ENCODE results near the gene ATF5. TPM values are rescaled to one million over a fixed set of nuclear protein-coding genes. Genes with fewer than 3 reads are reported as not detected.
A peak's percentile ranks its signal among the peaks of the same experiment; 100 is the strongest.

ATF5 gene
- polyA plus RNA-seq, 3 donors, result 5.8 to 22.1 (median 6.0) TPM

- Histone ChIP-seq H4K20me1 (ENCODE audit: insufficient read depth, low read length) (no peaks in the 10 kb centered on the region), H3K4me1 (ENCODE audit: control insufficient read depth in 1 of 2, insufficient read depth in 2 of 2, low read length in 2 of 2) (peaks cover 49 to 53% of the 10 kb centered on the region in 2 donors), H2AFZ (ENCODE audit: insufficient read depth, low read depth, low read length, poor library complexity, severe bottlenecking) (no peak overlapping the region), H3K9ac (ENCODE audit: insufficient read depth, low read length, poor library complexity, severe bottlenecking) (peak overlapping the region; percentile 25), H3K4me3 (replicated peaks in 1 of 3; ENCODE audit: low read depth in 2 of 3, low read length in 3 of 3) (peak overlapping the region in 2 of 3 experiments; percentile 3 to 47), H3K36me3 (replicated peaks in 1 of 2; ENCODE audit: control insufficient read depth in 1 of 2, insufficient read depth in 2 of 2, low read length in 2 of 2) (no peaks in the 10 kb centered on the region), H3K27me3 (ENCODE audit: control insufficient read depth in 2 of 2, insufficient read depth in 2 of 2, low read length in 2 of 2) (no peaks in the 10 kb centered on the region), H3K79me2 (ENCODE audit: insufficient read depth, low read length) (no peaks in the 10 kb centered on the region), H3K9me3 (replicated peaks in 1 of 2; ENCODE audit: control insufficient read depth in 1 of 2, insufficient read depth in 1 of 2, low read length in 2 of 2) (no peaks in the 10 kb centered on the region), H3K27ac (ENCODE audit: low read depth in 1 of 2, low read length in 2 of 2) (peak overlapping the region; percentile 10 to 66), H3K4me2 (replicated peaks; ENCODE audit: extremely low read depth, low read length, poor library complexity, severe bottlenecking) (peak overlapping the region; percentile 66)
- WGBS (ENCODE audit: insufficient coverage), result 8% methylated on average over 10 of the region's 12 CpGs
- Mint-ChIP-seq H3K27ac (peak overlapping the region; percentile 31 to 90 (median 77)), H3K4me3 (peak overlapping the region; percentile 56 to 83), H3K4me1 (peaks cover 58% of the 10 kb centered on the region), H3K9me3 (peaks cover 0 to 1% (median 0%) of the 10 kb centered on the region in 7 donors), H3K36me3 (no peaks in the 10 kb centered on the region), H3K27me3 (ENCODE audit: low read depth in 3 of 3) (peaks cover 6 to 15% (median 11%) of the 10 kb centered on the region in 3 donors)
- DNase-seq, result peak in 2 of 3 donors; percentile 25 to 43
- TF ChIP-seq, protein P1, sequence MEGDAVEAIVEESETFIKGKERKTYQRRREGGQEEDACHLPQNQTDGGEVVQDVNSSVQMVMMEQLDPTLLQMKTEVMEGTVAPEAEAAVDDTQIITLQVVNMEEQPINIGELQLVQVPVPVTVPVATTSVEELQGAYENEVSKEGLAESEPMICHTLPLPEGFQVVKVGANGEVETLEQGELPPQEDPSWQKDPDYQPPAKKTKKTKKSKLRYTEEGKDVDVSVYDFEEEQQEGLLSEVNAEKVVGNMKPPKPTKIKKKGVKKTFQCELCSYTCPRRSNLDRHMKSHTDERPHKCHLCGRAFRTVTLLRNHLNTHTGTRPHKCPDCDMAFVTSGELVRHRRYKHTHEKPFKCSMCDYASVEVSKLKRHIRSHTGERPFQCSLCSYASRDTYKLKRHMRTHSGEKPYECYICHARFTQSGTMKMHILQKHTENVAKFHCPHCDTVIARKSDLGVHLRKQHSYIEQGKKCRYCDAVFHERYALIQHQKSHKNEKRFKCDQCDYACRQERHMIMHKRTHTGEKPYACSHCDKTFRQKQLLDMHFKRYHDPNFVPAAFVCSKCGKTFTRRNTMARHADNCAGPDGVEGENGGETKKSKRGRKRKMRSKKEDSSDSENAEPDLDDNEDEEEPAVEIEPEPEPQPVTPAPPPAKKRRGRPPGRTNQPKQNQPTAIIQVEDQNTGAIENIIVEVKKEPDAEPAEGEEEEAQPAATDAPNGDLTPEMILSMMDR (IDR thresholded peaks at IDR 0.05), result no peak
- intact Hi-C loops (cut with micrococcal nuclease), result no loop called here
Observed at GRCh38 chr19:49954092-49954829, 25.3 kb downstream of the ATF5 start.

DNA sequence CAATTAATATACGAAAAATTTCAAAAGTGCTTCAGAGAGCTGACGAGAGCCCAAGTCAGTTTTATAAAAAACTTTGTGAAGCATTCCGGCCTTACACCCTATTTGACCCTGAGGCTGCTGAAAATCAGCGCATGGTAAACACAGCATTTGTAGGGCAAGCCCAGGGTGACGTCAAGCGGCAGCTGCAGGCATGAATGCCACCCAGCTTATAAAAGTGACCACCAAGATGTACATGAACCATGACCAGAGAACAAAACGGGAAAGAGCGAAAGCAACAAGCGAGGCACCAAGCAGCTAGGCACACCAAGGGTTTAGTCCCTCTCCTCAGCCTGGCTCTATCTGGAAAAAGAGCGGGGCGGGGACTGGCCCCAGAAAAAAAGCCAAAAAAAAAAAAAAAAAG is 25.9 kb downstream of the ATF5 start:
- no peaks in the 10 kb centered on the region for H3K36me3 Mint-ChIP-seq
- Histone ChIP-seq H3K9me3 (replicated peaks in 1 of 2; ENCODE audit: control insufficient read depth in 1 of 2, insufficient read depth in 1 of 2, low read length in 2 of 2) (no peaks in the 10 kb centered on the region), H3K27ac (ENCODE audit: low read depth in 1 of 2, low read length in 2 of 2) (peak overlapping the region in 1 of 2 donors; percentile 66), H2AFZ (ENCODE audit: insufficient read depth, low read depth, low read length, poor library complexity, severe bottlenecking) (no peak overlapping the region), H3K4me2 (replicated peaks; ENCODE audit: extremely low read depth, low read length, poor library complexity, severe bottlenecking) (peak overlapping the region; percentile 66), H3K4me1 (ENCODE audit: control insufficient read depth in 1 of 2, insufficient read depth in 2 of 2, low read length in 2 of 2) (peaks cover 49 to 53% of the 10 kb centered on the region in 2 donors), H3K4me3 (replicated peaks in 1 of 3; ENCODE audit: low read depth in 2 of 3, low read length in 3 of 3) (peak overlapping the region in 1 of 3 experiments; percentile 47), H3K27me3 (ENCODE audit: control insufficient read depth in 2 of 2, insufficient read depth in 2 of 2, low read length in 2 of 2) (no peaks in the 10 kb centered on the region), H3K36me3 (replicated peaks in 1 of 2; ENCODE audit: control insufficient read depth in 1 of 2, insufficient read depth in 2 of 2, low read length in 2 of 2) (no peaks in the 10 kb centered on the region), H4K20me1 (ENCODE audit: insufficient read depth, low read length) (no peaks in the 10 kb centered on the region), H3K9ac (ENCODE audit: insufficient read depth, low read length, poor library complexity, severe bottlenecking) (no peak overlapping the region), H3K79me2 (ENCODE audit: insufficient read depth, low read length) (no peaks in the 10 kb centered on the region)
- peaks cover 6 to 11% (median 10%) of the 10 kb centered on the region in 3 donors for H3K27me3 Mint-ChIP-seq (ENCODE audit: low read depth in 3 of 3)
- peaks cover 56% of the 10 kb centered on the region for H3K4me1 Mint-ChIP-seq
- WGBS (ENCODE audit: insufficient coverage), result 98% methylated on average over 8 of the region's 11 CpGs
- peaks cover 0 to 1% (median 0%) of the 10 kb centered on the region in 7 donors for H3K9me3 Mint-ChIP-seq
- TF ChIP-seq, protein P1 (IDR thresholded peaks at IDR 0.05), result no peak
- H3K27ac Mint-ChIP-seq, result no peak overlapping the region
- peak overlapping the region in 1 of 2 donors; percentile 26 for H3K4me3 Mint-ChIP-seq
- DNase-seq, result no peak
- intact Hi-C loops (cut with micrococcal nuclease), result no loop called here

Measured in CD14-positive monocyte (primary cell).